ENCODE measurements around the gene MRPL36.
A peak's percentile ranks its signal among the peaks of the same experiment; 100 is the strongest.

GRCh38 chr5:1801222-1801966, 1.8 kb upstream of the MRPL36 start, which contains the start of gene NDUFS6:
- TF ChIP-seq CTCF (IDR thresholded peaks at IDR 0.05) (peak in 1 of 4 experiments; percentile 9), POLR2A (IDR thresholded peaks at IDR 0.05) (peak; percentile 31), POLR2AphosphoS5 (IDR thresholded peaks at IDR 0.05) (peak; percentile 78)
